Activated effector memory CD4-positive, alpha-beta T cell treated with Interleukin-2 at 50 U/mL for 16 hours (primary cell): ENCODE data around the gene CUL2.
"Not testable (repeated sequence)": the region's sequence is repeated elsewhere in the genome, so short reads cannot be mapped to it uniquely, and the experiment has no call there.

Experiments used
- DNase-seq: peaks from one replicate; pipeline ENCODE4 v3.0.0-alpha.2; 2020

Gene CUL2

DNA sequence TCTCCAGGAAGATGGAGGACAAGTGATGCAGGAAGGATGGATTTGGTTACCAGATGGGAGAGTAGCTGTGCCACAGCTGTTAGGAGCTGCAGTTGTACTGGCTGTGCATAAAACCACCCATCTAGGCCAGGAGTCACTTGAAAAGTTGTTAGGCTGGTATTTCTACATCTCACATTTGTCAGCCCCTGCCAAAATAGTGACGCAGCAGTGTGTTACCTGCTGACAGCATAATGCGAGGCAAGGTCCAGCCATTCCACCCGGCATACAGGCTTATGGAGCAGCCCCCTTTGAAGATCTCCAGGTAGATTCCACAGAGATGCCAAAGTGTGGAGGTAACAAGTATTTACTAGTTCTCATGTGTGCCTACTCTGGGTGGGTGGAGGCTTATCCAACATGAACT lies 116.4 kb downstream of the CUL2 start:
- DNase-seq, result not testable (repeated sequence)

DNA sequence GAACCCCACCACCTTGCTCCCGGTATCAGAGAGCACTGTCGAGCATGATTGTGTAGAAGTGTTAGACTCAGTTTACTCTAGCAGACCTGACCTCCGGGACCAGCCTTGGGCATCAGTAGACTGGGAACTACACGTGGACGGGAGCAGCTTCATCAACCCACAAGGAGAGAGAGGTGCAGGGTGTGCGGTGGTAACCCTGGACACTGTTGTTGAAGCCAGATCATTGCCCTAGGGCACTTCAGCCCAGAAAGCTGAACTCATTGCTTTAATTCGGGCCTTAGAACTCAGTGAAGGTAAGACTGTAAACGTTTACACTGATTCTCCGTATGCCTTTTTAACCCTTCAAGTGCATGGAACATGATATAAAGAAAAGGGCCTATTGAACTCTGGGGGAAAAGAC lies 117.0 kb downstream of the CUL2 start:
- not testable (repeated sequence) for DNase-seq

DNA sequence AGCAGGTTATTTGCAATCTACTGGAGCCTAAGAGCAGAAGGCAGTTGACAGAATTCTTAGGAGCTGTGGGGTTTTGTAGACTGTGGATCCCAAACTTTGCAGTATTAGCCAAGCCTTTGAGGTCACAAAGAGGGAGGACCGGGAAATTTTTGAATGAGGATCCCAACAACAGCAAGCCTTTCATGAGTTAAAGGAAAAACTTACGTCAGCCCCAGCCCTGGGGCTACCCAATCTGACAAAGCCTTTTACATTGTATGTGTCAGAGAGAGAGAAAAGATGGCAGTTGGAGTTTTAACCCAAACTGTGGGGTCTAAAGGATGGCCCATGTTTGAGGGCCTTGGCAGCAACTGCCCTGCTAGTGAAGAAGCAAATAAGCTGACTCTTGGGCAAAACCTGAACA lies 117.5 kb downstream of the CUL2 start:
- not testable (repeated sequence) for DNase-seq

DNA sequence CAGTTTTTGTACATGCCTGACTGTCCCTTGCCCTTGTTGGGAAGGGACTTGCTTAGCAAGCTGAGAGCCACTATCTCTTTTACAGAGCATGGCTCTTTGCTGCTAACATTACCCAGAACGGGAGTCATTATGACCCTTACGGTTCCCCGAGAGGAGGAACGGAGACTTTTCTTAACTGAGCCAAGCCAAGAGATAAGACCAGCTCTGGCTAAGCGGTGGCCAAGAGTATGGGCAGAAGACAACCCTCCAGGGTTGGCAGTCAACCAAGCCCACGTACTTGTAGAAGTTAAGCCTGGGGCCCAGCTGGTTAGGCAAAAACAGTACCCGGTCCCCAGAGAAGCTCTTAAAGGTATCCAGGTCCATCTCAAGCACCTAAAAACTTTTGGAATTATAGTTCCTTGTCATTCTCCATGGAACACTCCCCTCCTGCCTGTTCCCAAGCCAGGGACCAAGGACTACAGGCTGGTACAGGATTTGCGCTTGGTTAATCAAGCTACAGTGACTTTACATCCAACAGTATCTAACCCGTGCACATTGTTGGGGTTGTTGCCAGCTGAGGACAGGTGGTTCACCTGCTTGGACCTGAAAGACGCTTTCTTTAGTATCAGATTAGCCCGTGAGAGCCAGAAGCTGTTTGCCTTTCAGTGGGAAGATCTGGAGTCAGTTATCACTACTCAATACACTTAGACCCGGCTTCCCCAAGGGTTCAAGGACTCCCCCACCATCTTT lies 118.4 kb downstream of the CUL2 start:
- not testable (repeated sequence) for DNase-seq

DNA sequence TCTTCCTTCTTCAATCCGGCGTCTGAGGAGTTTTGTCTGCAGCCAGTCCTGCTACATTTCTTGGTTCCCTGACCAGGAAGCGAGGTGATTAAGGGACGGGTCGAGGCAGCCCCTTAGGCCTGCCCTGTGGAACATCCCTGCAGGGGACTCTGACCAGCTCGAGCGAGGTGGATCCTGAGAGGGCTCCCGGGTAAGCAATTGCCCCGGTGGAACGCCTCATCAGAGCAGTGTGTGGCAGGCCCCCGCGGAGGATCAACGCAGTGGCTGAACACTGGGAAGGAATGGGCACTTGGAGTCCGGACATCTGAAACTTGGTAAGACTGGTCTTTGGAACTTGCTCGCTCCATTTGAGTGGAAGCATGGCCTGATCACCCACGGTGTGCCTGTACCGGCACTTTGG lies 121.0 kb downstream of the CUL2 start:
- DNase-seq, result no peak

DNA sequence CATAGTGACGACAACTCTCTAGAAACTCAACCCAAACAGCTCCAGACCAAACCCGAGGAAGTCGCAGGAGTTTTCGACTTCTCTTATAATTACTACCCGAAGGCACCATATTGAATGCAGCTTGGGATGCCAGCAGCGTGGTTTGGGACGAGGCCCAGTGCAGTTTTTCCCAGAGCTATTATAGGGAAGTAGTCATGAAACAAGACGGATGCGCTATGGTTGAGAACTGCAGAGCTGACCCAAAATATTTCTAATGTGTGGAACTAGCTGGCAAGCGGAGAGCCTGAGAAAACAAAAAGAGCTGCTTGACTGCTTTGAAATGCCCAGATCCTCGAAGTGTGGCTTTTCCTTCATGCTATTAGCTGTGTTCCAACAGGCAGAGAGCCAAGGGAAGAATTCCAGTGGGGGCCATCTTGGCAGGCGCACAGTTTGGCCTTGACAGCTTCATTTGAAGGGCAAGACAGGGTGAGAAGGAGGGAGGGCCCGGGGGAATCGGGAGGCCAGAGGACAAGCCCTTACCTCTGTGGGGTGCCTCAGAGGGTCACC lies 122.7 kb downstream of the CUL2 start:
- DNase-seq, result no peak

DNA sequence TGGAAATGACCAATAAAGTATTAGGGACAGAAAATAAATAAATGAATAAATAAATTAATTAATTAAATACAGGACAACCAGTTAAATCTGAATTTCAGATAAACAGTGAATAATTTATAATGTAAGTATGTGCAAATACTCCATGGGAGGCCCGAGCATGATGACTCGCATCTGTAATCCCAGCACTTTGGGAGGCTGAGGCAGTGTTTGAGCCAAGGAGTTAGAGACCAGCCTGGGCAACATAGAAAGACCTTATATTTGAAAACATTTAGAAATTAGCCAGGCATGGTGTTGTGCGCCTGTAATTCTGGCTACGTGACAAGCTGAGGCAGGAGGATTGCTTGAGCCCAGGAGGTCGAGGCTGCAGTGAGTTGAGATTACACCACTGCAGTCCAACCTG lies 123.7 kb downstream of the CUL2 start:
- no peak for DNase-seq

DNA sequence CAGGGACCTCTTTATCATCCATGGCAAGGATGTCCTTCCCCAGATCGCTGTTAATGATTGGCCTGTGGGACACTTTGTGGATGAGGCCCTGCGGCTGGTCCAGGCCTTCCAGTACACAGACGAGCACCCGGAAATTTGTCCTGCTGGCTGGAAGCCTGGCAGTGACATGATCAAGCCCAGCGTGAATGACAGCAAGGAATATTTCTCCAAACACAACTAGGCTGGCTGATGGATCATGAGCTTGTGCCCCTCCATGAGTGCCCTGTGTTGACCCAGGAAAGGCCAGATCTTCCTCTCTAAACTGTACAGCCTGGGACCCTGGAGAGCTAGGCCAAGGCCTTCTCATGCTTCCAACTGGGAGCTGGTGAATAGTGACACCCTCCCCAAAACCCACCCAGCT lies 124.1 kb downstream of the CUL2 start:
- DNase-seq, result no peak

DNA sequence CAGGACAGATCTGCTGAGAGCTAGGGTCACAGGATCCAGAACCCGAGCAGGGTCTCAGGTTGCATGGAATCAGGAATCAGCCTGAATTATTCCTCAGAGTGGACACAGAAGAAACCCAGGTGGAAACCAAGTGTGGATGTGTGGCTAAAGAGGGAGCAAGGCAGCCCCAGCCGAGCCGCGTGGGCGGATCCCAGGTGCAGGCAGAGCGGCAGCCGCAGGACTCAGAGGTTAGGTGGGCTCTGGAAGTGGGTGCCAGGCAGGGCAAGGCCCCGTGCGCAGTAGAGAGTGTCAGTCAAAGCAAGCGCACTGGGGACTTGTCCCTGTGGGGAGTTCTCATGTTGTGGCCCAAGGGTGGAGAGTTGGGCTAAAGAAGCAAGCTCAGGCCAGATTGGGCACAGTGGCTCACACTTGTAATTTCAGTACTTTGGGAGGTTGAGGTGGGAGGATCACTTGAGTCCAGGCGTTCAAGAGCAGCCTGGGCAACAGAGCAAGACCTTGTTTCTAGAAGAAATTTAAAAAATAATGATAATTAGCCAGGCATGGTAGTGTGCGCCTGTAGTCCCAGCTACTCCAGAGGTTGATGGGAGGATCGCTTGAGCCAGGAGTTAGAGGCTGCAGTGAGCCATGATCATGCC lies 125.9 kb downstream of the CUL2 start:
- DNase-seq, result no peak

DNA sequence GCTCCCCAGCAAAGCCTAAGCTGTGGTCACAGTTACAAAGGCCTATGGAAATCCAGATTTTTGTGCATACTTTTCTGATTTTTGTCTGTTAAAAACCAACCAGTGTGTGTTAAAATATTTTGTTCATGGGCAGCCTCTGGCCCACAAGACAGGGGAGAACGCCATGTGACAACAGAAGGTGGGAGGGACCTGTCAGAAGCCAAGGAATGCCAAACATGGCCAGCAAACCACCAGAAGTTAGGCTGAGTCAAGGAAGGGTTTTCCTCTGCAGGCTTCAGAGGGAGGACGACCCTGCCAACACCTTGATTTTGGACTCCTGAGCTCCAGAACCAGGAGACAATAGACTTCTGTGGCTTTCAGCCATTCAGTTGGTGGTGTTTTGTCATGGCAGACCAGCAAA lies 127.3 kb downstream of the CUL2 start:
- DNase-seq, result no peak

DNA sequence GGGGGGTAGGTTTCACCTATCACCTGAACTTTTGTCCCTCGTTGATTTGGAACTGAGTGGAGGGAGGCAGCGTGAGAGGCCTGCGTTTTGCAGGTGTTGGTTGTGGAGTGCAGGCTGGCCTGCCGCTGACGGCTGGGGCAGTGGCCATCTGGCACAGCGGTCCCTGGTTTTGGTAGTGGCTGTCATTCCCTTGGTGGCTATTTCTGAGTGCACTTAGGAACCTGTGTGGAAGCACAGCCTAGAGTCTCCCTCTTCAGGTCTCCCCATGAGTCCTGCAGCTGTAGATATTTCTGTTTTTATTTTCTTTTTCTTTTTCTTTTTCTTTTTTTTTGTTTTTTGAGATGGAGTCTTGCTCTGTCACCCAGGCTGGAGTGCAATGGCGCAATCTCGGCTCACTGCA lies 129.2 kb downstream of the CUL2 start:
- DNase-seq, result no peak

DNA sequence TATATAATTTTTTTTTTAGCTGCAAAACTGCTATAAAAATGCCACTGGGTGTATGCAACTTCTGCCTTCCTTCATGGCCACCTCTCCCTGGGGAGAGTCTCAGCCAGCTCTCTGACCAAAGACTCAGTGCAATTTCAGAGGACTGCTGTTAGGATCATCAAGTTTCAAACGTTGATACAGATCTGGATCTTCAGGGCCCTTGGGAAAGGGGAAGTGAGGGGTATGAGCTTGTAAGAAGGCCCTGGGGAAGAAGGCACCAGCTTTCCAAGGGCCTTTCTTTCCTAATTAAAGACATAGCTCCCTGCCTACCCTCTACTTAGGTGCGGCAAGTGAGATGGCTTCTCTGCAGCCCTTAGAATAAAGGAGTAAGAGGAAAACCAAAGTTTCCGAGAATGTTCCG lies 130.4 kb downstream of the CUL2 start:
- no peak for DNase-seq

DNA sequence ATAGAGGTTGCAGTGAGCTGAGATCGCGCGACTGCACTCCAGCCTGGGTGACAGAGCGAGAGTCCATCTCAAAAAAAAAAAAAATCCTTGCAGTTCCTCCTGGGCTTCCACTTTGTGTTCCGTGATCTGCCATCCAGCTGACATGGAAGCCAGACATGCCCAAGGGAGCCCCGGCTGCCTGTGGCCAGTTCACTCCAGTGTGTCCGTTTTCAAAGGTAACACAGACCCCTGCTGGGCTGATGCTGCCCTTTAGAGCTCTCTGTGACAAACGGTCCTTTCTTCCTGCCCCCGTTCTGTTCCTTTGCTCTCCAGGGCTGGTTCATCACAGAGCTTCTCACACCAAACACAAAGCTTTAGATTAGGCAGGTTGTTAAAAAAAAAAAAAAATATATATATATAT lies 130.8 kb downstream of the CUL2 start:
- DNase-seq, result no peak
